GM12801 (cell line): ENCODE results near the gene NDRG4.

Experiments used
- CTCF ChIP-seq: IDR thresholded peaks from one replicate; pipeline ENCODE4 v1.5.1; 2011; ENCODE audit warnings: control low read depth; ENCODE audit not compliant: insufficient read length; ENCODE audit errors: extremely low read depth

NDRG4 gene

GRCh38 chr16:58503863-58504688 lies 4.1 kb downstream of the NDRG4 start:
- no peak for TF ChIP-seq CTCF

- no peak for TF ChIP-seq CTCF
Observed at GRCh38 chr16:58506241-58507194, 6.6 kb downstream of the NDRG4 start.

GRCh38 chr16:58507195-58507962 lies 7.4 kb downstream of the NDRG4 start:
- no peak for TF ChIP-seq CTCF

GRCh38 chr16:58507963-58508670 lies 8.2 kb downstream of the NDRG4 start:
- no peak for TF ChIP-seq CTCF

GRCh38 chr16:58508671-58509251 lies 8.8 kb downstream of the NDRG4 start:
- no peak for TF ChIP-seq CTCF

- TF ChIP-seq CTCF, result no peak
Observed at GRCh38 chr16:58509256-58510096, 9.5 kb downstream of the NDRG4 start.
